Measurements from ENCODE around the gene TMOD2. TPM values are rescaled to one million over a fixed set of nuclear protein-coding genes. Genes with fewer than 3 reads are reported as not detected.

The TMOD2 gene
- total RNA-seq, 1 donor from 2014 or later = 10.2 TPM

DNA sequence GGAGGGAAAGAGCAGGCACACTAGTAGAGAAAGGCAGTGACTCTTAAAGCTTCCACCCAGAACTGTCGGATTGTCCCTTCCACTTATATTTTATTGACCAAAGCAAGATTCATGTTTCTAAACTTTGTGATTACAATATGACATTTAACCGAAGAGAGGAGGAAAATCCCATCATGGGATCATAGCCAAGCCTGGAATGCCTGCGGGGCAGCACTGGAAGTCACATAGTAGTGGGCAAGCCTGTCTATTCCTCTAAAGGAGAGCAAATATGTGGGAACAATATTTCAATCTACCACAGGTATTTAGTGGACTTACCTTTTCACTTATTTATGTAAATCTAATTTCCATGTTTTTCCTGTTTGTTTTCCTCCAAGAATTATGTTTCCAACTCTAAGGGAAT lies 74.3 kb downstream of the TMOD2 start:
- no peak for DNase-seq

DNA sequence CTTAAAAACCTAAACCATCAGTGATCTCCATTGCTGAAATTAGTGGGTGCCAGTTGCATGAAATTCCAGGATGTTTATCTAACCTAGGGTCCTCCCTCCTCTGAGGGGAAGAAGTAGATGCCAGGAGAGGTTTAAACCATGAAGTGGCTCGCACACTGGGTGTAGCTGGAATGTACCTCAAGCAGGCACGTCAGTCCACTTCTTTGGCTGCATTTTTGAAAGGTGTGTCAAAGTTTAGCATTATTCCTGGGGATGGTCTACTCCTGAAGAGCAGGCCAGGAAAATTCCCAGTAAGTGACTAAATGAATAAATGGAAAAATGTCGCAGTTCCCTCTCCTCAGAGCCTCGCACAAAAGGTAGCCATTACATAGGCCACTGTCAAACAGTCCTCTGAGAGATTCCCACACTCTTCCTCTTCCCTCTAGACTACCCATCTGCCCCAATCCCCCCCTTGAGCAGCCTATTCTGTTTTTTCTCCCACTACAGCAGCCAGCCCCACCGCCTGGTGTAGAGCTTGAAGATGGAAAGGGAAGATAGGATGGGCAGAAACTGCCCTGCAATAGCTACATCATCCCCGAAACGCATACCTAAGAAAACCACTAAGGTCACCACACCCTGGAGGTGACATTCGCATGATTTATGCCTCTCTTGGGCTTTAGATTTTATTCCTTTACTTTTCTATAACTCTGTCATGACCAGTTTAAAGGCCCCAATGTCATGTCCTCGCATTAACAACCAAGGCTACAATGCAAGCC lies 77.4 kb downstream of the TMOD2 start:
- DNase-seq = no peak

DNA sequence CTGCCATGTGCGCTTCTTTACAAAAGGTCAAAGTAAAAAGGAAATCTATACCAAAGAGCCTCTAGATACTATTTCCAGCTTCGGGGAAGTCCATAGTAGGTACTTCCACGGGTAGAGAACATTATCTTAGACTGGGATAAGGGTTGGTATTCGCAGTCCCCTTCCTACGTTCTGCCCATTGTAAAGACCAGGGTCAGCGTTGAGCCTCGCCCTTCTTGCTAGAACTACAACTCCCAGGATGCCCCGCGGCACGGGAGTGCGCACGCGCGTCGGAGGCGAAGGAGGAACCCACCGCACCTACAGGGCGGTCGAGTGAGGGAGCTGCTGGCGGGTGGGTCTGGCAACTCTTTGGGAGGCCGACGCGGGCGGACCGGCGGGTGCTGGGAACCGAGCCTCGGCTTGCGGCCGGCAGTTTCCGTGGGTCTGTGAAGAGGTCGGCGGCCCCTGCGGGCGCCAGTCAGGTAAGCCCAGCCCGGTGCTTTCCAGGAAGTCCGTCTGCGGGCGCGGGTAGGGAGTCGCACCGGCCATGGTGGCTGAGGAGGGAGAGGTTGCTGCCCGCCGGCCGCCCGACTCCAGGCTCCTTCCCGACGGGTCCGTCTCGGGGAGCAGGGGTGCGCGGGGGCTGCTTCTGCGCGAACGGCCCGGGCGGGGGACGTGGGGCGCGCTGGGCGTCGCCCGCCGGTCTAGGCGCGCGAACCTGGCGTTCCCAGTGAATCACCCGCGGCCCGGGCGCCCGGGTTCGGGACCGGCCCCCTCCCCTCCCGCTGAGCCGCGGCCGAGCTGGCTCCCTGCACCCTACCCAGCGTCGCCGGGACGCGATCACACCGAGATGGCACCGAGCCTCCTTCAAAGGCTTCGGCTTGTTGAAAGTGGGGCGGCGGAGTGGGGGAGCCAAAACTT lies 78.2 kb downstream of the TMOD2 start, which contains the start of gene TMOD3:
TMOD3 (plus strand) TSS at position 278 of the 900 bp plus-strand sequence. CDS start 33,232 bp downstream, outside the sequence.
- DNase-seq = peak; percentile 72

DNA sequence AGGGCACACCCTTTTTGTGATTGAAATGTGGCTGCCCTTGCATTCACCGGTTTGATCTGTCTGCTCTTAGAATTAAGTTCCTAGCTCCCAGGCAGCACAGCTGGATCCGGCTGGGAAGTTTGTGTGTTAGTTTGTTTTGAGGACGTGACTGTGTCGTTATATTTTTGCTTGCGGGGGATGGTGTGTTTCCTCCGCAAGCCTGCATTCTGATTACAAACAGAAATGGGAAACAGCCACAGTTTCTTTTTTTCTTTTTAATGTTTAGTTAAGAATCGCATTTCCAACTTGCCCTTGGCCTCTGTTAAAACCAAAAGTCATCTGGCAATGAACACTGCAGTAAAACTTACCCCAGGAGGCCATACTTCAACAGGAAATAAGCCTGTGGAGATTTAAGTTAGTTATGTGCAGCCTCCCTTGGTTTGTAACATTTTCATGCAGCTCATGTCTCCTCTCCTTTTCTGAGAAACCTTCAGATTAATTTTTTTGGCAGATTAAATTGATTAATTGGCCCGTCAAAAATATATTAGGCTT lies 78.9 kb downstream of the TMOD2 start:
- peak; percentile 56 for DNase-seq

DNA sequence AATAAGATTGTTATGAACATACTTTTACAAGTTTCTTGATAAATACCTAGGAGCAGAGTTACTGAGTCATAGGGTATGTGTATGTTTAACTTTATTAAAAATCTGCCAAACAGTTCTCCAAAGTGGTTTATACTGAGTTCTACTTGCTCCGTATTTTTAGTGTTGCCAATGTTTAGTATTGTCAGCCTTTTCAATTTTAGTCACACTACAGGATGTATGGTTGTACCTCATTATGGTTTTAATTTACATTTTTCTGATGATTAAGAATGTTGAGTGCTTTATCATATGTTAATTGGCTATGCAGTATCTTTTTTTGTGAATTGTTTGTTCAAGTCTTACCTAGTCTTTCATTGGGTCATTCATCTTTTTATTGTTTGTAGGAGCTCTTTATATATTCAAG lies 82.4 kb downstream of the TMOD2 start:
- DNase-seq = no peak

DNA sequence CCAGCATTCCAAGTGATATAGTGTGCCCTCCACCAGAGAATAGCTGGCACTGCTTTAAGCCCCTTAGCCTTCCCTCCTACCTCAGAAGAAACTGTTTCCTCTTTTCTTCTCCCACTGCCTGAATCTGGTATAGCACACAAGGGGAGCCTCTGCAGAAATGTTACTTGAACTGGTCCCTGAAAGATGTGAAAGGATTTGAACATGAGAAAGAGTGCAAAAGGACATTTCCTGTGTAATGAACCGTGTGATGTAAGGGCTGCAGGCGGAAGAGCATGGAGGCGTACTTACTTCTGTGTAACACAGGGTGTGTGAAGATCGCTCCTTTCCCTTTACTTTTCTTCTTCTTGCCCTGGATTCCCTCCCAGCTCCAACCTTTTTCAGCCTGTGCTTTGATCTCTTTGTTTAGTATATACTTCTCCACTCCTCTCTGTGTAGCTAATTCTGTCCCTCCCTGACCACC lies 86.4 kb downstream of the TMOD2 start:
- no peak for DNase-seq

DNA sequence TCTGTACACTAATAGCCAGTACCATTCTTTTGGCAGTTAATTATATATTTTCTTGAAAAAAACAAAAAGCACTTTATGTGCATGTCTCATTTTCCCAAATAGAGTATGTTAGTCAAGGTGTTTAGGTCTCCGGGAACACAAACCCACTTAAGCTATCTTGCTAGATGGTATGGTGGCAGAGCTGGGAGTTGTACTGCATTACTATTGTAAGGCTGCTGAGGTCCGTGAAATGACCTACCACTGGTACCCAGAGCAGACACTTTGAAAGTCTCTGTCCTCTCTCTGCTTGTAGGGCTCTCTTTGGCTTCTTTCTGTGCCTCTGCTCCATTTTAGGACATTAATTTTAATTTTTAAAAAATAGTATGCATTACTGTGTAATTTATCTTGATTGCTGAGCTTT lies 86.9 kb downstream of the TMOD2 start:
- no peak for DNase-seq

DNA sequence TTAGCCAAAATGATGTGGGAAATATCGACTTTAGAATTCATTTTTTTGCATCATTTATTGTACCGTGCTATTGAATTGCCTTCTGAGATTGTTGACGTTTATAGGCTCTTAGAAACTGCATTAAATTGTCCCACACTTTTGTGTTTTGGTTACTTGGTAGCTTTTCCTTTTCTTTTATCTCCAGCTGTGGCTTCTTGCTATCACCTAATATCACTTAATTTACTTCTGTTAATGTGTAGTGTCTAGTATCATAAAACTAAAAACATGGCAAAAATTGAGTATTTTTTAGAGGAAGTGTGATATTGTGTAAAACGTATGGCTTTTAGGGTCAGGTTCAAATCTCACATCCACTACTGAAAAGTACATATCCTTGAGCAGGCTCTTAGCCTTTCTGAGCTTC lies 89.3 kb downstream of the TMOD2 start:
- DNase-seq = no peak

DNA sequence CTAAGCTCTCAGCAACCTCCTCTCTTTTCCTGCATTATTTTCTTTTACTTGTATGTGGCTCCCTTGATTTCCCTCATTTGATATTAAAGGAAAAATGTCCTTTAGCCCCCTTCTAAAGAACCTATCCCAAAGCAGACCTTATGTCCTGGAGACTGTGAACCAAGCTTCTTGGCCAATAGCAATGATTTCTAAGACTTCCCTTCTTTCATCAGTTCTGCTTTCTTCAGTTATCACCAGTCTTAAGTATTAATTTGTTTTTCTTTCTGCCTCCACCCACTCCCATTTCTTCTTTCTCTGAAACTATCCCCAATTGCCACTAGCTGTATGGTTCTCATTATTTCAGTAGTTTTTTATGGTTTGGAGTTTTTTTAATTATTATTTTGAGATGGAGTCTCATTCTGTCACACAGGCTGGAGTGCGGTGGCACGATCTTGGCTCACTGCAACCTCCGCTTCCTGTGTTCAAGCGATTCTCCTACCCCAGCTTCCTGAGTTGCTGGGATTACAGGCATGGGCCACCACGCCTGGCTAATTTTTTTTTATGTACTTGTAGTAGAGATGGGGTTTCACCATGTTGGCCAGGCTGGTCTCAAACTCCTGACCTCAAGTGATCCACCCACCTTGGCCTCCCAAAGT lies 90.1 kb downstream of the TMOD2 start:
- DNase-seq = no peak

DNA sequence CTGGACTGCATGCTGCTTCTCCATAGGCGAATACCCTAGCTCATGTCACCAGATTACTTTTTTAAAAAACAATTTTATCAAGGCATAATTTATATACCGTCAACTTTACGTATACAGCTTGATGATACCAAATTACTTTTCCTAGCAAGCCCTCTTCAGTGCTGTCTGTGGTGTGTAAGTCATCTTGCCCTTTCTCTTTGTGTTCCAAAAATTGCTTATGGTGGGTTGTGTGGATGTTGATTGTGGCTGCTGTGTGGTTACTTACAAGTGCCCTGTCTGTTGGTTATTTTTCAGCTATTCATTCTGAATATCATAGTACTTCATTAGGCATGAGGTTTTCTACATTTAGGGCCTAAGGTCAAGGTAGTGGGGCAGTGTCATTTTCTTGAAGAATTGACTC lies 90.9 kb downstream of the TMOD2 start:
- DNase-seq = no peak

DNA sequence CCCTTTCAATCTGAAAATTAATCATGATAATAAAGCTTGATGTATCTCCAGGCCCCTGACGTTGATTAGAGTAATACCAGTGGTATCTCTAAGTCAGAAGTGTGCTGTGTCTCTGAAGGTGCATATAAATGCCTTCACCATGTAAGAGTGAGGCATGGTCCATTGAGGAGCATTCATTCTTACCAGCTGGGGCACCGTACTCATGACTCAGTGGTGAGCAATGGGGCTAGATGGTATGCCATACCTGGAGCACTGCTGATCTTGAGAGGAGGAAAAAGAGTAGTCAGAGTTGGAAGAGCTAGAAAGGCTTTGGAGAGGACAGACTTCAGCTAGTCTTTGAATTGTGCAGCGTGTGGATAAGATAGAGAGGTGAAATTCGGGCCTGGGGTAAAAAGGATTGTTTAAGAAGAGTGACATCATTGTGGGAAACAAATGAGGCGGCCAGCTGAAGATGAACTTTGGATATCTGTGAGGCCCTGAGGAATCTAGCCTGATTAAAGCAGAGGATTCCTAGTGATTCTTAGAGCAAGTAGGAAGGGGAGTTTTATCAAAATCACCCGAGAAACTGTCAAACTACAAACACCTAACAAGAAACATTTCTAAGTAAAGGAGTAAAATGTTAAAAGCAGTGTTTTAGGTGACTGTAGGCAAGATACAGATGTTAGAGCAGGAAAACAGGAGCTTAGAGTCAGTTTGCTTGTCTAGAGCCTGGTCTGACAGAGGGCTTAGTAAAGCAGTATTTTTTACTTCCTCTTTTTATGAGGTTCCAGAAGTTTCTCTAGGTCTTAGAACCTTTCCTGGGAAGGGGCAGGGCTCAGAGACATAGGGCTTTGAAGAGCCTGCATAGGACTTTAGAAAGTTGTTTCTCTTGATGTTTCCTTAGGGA lies 91.7 kb downstream of the TMOD2 start:
- no peak for DNase-seq

DNA sequence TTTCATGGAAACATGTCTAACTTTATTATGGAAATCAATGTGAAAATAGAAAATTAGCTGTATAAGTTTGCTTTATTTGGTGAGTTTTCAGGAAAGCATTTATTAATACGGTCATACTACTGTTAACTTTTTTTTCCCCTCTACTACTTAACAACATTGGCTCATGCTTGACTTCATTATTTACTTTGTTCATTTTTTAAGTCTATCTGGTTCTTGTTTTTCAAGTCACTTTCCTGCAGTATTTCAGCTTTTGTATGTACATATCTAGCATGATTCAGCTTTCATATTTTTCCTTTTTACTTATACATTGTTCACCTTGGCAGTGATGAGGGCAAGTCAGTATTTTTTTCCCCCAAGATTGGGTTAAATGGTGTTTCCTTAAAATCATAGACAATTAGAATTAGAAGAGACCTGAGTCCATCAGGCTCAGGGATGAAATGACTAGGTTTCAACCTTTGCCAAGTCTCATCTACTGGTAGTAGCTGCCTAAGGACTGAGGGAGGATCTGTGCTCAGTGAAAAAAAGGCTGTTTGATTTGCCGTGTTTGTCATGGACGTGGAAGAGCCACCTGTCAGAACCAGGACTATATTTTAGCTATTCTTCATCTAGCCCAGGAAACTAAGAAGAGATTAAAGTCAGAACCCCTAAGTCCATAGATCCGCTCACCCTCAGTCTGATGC lies 93.5 kb downstream of the TMOD2 start:
- DNase-seq = no peak

DNA sequence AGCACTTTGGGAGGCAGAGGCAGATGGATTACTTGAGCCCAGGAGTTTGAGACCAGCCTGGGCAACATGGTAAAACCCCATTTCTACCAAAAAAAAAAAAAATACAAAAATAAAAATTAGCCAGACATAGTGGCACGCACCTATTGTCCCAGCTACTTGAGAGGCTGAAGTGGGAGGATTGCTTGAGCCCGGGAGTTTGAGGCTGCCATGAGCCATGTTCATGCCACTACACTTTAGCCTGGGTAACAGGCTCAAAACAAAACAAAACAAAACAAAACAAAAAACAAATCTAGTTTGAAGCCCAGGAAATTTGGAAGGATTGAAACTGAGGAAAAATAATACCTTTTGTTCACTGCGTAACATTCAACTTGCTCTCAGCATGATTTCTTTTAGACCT lies 94.7 kb downstream of the TMOD2 start:
- no peak for DNase-seq

DNA sequence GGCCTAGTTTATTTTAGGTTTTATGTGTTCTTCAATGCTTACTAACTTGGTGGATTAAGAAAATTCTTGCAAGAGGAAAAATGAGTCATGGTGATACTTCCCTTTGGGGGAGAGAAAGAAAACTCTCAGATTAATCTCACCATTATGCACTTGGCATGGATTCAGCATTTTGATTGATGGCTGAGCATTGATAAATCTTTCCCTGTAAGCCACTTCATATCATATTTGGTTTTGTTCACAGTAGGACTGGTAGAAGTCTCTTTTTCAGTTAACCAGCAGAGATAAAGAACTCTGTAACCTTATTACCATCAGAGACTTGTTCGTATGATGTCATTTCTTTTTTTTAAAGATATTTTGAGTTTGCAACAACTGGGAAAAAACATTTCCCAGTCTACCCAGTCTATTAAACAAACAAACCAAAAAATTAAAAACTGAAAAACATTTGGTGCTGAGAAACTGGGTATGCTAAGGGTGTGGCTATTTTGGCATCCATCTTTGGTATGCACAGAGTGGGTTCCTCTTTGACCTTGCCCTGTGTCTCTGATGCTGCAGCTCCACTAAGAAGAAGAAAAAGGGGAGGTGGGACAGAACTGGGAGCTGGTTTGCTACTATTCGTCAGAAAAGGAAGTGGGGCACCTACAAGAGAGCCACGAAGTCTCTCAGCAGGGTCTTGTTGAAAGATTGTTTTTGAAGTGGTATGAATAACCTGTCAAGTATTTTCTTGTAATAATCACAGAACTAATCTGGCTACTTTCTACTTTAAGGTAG lies 95.2 kb downstream of the TMOD2 start:
- DNase-seq = peak; percentile 11

DNA sequence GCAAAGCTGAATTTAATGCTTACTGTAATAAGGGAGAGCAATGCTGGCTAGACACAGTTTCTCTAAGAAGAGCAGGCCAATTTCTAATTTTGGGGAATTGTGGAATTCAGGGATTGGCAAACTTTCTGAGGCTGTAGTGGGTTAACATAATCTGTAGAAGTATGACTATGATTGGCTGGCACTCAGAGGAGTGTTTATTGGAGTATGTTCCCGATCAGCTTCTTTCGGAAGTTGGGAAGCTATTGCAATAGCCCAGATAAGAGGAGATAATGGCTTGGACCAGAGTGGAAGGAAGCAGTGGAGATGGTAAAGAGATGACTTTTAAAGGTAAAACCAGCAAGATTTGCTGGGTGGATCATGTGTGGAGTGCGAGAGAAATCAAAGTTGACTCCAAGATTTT lies 97.4 kb downstream of the TMOD2 start:
- peak; percentile 5 for DNase-seq

DNA sequence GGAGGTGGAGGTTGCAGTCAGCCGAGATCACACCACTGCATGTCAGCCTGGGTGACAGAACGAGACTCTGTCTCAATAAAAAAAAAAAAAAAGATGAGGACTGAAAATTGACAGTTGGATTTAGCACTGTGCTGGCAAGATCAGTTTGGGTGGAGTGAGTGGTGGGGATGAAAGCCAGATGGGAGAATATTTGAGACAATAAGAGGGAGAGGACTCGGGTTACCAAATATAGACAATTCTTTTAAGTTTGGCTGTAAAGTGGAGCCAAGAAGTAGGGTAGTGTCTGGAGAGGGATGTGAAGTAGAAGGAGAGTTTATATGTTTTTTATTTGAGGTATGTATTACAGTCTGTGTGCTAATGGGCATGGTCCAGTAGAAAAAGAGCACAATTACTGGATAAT lies 98.5 kb downstream of the TMOD2 start:
- peak; percentile 24 for DNase-seq

DNA sequence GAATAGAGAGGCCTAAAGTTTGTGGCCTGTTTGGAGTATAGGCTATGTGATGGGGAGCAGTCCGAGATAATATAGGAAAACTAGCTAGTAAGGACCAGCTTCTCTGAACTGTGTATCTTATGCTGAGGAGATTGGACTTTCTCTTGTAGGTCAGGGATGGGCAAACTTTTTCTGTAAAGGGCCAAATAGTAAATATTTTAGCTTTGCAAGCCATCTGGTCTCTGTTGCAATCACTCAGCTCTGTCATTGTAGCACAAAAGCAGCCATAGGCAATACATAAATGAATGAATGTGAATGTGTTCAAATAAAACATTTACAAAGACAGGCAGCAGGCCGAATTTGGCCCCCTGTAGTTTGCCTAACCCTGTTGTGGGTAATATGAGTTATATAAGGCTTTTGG lies 102.6 kb downstream of the TMOD2 start:
- no peak for DNase-seq

DNA sequence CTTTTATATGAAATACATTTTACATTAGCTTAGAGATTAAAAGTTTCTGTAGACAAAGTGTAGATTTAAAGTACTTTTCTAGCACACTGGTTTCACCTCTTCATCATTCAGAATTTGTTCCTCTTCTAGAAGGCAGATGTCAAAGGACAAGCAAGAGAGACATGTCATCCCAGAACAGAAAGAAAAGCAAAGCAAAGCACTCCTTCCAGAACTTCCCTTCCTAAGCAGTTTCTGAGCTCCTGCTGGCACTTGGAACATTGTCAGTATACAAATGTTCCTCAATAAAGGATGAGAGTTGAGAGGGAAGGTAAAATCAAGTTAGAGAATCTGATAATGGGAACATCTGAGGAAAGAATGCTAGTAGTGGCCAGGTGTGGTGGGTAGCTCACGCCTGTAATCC lies 104.2 kb downstream of the TMOD2 start:
- no peak for DNase-seq

DNA sequence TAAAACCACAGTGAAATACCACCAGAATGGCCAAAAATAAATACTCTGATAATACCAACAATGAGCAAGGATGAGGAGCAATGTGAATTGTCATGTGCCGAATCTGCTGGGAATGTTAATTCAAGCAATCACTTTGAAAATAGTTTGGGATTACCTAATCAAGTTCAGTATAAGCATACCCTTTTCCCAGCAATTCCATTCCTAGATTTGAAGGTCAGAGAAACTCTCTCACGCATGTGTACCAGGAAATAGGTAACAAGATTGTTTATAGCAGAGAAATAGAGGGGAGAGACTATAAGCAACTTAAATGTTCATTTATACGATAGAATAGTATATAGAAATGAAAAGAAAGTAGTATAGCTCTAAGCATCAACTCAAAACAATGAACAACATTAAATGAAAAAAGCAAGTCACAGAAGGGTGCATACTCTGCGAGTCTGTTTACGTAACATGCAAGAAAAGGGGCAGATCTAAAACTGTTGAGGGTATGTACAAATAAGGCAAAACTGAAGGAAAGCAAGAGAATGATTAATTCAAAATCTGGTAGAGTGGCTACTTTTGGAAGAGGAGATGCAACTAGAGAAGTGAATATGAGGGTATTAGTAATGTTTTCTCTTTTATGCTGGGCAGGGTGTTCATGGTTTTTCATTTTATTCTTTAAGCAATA lies 105.5 kb downstream of the TMOD2 start:
- DNase-seq = no peak
